Endometrium (tissue), 2 donors: Measurements from ENCODE around the gene MGAT2.
"Not testable (repeated sequence)": the region's sequence is repeated elsewhere in the genome, so short reads cannot be mapped to it uniquely, and the experiment has no call there.

ENCODE experiments used
- FAIRE-seq: peaks from 2 replicates; lab custom pipeline; 2012; peaks lifted over from hg19 to GRCh38; lab: Jason Lieb, UNC
- donor health status: control.
- donor health status: control.

Gene MGAT2

DNA sequence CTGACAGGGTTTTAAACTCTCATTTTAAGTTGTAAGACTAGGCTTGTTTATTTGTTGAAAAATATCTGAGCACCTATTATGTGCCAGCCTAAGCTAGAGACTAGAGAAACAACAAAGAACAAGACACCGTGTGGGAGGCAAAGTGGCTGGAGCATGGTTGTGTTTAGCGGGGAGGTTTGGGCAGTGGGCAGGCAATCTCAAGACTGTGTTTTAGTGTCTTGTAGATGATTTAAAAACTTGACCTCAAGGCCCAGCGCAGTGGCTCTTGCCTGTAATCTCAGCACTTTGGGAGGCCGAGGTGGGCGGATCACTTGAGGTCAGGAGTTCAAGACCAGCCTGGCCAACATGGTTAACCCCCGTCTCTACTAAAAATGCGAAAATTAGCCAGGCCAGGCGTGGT lies 7.9 kb upstream of the MGAT2 start:
- no peak for FAIRE-seq

DNA sequence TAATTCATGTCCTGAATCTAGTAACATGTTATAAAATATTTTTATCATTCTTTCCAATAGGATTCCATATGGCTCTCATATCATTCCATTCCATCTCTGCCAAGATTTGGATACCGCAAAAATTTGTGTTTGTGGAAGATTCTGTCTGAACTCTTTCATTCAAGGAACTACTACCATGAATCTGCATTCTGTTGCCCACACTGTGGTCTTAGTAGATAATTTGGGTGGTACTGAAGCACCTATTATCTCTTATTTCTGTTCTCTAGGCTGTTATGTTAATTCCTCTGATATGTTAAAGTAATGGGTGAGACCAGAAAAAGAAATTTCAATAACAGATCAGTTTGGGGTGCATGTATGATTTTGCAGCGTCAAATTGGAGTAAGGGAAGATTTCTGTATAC lies 6.4 kb upstream of the MGAT2 start:
- FAIRE-seq = no peak

DNA sequence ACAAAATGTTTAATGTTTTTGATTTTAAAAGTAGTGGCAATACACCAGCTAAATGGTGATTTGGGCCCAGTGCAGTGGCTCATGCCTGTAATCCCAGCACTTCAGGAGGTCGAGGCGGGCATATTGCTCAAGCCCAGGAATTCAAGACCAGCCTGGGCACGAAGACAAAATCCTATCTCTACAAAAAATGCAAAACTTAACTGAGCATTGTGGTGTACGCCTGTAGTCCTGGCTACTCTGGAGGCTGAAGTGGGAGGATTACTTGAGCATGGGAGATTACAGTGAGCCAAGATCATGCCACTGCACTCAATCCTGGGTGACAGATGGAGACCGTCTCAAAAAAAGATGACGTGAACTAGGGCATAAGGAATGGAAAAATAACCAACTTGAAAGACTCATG lies 4.8 kb upstream of the MGAT2 start:
- FAIRE-seq = no peak

DNA sequence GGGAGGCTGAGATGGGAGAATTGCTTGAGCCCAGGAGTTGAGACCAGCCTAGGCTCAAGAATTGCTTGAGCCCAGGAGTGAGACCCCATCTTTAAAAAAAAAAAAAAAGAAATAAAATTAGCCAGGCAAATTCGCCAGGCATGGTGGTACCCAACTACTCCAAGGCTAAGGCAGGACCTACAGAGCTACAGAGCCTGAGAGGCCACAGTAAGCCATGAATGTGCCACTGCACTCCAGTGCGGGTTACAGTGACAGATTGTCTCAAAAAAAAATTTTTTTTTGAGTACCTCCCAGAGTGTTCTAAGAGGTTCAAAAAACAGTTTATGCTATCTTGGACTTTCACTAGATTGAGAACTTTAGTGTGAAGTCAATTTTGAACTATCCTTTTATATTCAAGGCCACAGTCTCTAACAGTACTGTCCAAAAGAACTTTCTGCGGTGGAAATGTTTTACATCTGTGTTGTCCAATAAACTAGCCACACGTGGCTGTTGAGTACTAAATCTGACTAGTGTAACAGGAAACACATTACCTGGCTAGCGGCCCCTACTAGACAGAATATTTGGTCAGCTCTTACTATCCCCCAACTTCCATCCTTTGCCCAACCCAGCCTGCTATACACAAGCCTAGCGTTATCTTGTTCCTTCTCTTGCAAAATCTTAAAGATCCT lies 2.6 kb upstream of the MGAT2 start:
- no peak for FAIRE-seq

DNA sequence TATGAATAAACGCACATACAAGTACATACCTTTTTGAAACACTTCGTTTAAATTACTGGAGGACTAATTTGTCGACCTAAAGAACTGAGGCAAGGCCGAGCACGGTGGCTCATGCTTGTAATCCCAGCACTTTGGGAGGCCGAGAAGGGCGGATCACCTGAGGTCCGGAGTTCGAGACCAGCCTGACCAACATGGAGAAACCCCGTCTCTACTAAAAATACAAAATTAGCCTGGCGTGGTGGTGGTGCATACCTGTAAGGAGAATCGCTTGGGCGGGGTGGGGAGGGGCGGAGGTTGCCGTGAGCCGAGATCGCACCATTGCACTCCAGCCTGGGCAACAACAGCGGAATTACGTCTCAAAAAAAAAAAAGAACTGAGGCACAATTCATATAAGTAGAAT lies 1.3 kb upstream of the MGAT2 start:
- not testable (repeated sequence) for FAIRE-seq

DNA sequence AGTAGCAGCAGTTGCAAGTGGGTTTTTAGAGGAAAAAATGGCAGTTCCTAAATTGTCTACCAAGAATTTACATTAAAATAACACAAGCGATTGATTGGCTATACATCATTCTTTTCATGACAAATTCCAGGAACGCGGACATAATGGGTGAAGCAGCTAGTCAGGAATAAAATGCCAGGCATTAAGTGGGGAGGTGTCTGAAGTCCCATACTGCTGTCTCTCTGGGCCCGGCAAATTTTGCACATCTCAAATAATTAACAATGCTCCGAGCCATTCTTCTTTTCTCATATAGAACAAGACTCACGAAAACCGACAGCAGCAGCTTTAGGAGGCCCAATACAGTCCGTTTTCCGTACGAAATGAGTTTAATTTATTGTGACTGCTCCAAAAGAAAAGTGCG lies 869 bp upstream of the MGAT2 start:
- FAIRE-seq = no peak

DNA sequence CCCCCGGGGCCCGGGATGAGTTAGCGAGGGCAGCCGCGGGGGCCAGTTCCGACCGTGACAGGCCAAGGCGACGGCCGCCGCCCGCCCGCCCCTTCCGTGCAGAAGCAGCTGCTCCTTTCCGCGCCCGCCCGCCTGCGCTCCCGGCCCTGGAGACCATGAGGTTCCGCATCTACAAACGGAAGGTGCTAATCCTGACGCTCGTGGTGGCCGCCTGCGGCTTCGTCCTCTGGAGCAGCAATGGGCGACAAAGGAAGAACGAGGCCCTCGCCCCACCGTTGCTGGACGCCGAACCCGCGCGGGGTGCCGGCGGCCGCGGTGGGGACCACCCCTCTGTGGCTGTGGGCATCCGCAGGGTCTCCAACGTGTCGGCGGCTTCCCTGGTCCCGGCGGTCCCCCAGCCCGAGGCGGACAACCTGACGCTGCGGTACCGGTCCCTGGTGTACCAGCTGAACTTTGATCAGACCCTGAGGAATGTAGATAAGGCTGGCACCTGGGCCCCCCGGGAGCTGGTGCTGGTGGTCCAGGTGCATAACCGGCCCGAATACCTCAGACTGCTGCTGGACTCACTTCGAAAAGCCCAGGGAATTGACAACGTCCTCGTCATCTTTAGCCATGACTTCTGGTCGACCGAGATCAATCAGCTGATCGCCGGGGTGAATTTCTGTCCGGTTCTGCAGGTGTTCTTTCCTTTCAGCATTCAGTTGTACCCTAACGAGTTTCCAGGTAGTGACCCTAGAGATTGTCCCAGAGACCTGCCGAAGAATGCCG lies 699 bp downstream of the MGAT2 start:
- FAIRE-seq = no peak

DNA sequence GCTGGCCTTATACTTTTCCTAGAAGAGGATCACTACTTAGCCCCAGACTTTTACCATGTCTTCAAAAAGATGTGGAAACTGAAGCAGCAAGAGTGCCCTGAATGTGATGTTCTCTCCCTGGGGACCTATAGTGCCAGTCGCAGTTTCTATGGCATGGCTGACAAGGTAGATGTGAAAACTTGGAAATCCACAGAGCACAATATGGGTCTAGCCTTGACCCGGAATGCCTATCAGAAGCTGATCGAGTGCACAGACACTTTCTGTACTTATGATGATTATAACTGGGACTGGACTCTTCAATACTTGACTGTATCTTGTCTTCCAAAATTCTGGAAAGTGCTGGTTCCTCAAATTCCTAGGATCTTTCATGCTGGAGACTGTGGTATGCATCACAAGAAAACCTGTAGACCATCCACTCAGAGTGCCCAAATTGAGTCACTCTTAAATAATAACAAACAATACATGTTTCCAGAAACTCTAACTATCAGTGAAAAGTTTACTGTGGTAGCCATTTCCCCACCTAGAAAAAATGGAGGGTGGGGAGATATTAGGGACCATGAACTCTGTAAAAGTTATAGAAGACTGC lies 1.5 kb downstream of the MGAT2 start:
- no peak for FAIRE-seq

DNA sequence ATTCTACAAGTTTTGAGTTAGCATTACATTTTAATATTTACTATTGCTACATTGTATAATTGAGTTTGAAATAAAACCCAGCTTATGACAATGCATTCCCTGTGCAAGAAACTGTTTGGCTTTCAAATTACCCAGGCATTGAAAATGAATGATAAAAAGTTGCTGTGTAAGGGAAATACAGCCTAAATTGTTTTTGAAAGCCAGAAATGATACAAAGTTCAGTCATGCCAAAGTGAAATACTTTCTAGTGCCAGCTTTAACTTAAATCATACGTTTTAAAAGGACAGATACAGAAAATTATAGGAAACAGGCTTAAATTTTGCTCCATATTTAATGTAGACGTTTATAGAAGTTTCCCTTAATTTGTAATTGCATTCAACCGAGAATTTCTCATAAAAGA lies 2.8 kb downstream of the MGAT2 start:
- no peak for FAIRE-seq

DNA sequence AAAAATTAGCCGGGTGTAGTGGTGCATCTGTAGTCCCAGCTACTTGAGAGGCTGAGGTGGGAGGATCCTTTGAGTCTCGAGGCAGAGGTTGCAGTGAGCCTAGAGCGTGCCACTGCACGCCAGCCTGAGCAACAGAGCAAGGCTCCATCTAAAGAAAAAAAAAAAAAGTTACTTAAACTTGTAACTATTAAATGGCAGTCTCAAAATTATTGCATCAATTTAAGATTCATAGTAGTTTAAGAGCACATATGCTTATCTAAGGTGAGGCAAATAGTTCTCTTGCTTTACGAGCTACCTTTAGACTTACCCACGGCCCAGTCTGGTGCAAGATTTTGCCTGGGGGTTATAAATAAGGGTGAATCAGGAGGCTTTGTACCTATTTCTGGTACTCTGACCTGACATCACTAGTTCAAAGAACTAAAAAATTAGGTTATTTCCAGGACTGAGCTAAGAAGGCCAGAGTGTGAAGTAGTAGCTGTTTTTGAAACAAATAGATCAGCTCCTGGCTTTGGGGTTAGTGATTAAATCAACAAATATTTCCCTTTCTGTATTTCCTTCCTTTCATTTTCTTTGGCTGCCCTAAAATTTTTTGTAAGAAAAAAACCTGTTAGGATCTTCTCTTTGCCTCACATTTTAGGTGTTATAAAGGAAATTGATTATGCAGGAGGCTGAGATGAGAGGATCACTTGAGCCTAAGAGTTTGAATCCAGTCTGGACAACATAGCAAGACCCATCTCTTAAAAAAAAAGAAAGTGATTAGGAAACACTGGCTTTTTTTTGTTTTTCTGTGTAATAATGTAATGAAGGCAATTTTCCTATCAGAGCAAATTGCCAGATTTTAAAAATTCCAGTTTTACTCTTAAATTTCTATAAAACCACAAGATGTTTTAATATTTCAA lies 3.6 kb downstream of the MGAT2 start:
- no peak for FAIRE-seq

DNA sequence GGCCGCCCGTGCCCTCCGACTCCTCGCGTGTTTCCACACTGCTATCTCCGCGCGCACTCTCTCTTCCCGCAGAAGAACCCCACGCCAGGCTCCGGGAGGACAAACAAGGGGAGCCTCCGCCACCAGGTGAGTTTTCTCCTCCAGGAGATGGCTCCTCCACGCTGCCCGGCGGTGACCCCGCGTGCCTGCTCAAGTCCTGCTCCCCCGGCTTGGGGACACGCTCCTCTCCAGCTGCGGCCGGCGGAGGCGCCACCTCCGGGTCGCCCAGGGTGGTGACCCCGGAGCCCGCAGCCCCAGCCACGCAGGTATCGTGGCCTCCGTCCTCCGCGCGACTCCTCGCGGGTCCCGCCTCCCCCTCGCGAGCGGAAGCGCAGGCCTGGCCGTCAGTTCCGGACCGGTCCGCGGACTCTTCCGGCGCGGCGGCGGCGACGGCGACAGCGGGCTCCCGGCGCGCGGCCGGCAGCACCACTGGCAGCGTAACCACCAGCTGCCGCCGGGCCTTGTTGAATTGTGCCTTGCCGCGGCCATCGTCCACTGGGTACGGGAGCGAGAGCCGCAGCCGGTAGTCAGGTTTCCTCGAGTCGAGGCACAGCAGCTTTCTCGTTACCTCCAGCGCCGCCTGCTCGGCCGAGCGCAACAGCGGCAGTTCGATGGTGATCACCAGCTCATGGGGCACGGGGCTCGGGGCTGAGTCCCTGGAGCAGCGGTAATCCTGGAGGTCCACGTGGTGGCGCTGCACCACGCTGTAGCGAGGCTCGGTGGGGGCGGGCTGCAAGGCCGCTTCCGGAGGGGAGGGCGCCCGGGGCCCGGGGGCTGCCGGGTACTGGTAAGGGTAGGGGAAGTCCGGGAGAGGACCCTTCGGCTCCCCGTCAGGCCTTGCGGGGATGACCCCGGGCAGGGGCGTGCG lies 13.3 kb downstream of the MGAT2 start:
- FAIRE-seq = no peak

DNA sequence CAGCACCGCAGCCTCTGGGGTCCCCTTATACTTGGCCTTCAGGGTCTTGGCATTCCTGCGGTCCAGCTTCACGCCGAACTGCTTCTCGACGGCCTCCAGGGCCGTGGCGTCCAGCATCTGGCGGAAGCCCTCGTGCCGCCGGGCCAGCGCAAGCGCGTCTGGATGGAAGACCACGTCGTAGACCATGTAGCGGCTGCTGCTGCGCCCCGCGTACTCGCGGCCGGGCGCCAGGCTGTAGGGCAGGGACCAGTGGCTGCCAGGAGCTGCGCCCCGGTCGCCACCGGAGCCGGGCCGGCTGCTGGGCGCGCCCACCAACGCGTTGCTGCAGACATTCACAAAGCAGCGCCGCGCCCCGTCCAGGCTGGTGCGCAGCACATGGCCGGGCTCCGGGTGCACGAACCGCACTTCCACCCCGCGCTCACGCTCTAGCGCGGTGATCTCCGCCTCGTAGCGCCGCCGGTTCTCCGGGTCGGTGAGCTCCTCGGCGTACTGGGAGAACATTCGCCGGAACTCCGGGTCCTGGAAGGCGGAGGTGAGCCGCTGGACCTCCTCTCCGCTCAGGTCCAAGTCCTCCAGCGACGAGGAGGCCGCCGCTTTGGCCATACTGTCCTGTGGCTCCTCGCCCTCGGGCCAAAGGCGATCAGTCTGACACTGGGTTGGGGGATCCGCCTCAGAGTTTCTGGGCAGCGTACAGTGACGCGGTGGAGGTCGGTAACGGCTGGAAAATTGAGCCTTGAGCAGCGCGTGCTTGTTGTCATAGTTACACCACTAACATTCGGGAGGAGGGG lies 14.1 kb downstream of the MGAT2 start, which contains the start of gene DNAAF2:
Gene DNAAF2, minus strand, starts transcription at position 698 of the 788 bp plus-strand sequence. Its CDS starts 95 bp downstream, at position 603.
- no peak for FAIRE-seq

DNA sequence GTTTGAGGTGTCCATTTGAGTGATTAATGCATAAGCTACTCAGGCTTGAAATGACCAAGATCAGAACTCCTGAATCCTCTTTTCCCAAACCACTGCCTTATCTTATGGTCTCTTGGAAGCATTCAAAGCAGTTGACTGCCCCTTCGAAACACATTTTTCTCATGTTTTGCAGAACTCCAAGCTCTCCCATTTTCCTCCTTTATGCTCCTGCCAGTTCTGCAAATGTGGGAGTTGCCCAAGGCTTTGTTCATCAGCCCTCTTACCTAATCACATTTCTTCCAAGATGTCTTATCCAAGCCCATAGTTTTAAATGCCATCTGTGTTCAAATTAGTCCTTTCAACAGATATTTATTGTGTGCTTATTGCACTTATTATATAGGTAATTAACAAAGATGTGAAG lies 16.3 kb downstream of the MGAT2 start:
- FAIRE-seq = no peak

DNA sequence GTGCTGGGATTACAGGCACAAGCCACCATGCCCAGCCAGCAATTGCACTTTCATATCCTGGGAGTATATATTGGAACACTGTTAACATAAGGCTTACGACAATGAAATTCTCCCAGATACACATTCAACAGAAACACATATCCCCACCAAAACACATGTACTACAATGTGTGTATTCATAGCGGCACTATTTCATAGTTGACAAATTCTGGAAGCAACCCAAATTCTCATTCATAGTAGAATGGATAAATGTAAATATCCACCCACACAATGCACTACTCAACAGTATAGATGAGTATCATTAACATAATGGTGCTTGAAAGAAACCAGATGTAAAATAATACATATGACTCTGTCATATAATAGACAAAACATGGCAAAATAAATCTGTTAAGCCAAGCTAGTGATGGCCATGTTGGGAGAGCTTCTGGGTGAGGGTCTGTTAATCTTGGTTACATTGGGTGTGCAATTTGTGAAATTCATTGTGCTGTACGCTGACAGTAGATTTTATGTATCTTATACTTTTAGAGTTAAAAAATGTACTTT lies 17.0 kb downstream of the MGAT2 start:
- FAIRE-seq = no peak

DNA sequence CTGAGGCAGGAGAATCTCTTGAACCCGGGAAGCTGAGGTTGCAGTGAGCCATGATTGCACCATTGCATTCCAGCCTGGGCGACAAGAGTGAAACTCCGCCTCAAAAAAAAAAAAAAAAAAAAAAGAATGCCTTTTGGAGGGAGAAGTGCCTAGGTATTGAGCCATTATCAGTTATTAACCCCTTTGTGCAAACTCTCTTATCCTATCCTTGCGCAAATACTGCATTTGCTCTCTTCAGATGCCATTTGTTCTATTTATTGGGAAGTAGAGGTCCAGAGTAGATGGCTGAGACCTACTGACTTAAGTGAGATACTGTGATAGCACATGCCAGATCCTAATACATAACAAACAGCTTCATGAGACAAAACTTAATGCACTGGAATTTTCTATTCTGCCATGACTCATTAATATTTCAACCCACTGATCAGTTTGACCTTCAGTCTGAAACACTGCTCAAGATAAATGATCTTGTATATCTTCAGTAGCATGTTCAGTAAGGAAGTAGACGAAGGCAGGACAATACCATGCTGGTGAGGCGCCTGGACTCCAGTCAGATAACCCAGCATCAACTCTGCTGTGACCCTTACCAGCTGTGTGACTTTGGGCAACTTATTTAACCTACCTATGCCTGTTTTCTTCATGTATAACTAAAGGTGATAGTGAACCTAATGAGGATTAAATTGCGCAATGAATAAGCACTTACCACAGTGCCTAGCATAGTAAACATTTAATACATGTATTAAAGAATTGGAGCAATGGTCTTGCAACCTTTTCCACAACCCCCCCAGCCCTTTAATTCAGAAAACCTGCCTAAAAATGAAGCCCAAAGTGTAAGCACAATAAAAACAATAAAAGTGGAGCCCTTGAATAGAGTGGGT lies 20.2 kb downstream of the MGAT2 start:
- no peak for FAIRE-seq

DNA sequence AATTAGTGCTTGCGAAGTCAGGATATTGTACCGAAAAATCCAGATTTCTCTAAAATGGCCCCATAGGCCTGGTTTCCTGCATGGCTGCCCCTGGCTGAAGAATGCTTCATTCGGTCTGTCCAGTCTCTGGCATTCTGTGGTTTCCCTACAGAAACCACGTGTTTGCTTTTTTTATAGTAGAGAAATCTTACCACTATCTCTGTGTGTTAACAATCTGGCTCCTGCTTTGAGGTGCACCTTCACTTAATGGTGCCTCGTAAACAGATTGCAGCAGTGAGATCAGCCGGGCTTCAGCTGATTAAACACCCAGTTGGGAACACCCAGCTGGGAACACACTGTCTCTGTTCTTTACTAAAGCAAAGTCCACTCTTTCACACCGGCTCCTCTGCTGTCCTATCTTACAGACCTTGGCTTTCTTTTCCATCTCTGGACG lies 21.1 kb downstream of the MGAT2 start:
- no peak for FAIRE-seq

DNA sequence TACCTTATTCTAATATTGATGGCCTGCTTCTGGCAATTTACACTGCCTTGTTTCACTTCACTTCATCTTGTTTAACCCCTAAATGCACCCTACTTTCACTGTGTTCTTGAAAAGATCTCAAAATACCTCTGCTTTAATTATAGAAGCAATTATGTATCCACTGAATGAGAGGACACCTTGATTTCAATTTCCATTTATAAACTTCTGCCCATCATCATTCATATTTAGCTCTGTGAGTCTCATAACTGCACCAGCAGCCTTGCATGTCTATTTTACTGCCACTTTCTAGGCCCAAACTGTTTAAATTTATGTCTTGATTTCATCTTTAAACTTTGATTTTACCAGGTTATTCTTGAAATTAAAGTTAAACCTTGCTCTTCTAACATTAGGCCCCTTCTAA lies 21.6 kb downstream of the MGAT2 start:
- no peak for FAIRE-seq

DNA sequence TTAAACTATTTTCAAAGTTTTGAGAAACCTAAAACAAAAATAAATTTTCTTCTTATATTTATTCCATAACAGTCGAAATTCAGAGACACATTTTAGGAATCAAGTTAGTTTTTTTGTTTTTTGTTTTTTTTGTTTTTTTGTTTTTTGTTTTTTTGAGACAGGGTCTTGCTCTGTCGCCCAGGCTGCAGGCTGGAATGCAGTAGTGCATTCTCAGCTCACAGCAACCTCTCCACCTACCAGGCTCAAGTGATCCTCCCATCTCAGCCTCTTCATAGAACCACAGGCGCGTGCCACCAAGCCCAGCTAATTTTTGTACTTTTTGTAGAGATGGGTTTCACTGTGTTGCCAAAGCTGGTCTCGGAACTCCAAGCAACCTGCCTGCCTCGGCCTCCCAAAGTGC lies 32.9 kb downstream of the MGAT2 start:
- FAIRE-seq = peak; percentile 8

DNA sequence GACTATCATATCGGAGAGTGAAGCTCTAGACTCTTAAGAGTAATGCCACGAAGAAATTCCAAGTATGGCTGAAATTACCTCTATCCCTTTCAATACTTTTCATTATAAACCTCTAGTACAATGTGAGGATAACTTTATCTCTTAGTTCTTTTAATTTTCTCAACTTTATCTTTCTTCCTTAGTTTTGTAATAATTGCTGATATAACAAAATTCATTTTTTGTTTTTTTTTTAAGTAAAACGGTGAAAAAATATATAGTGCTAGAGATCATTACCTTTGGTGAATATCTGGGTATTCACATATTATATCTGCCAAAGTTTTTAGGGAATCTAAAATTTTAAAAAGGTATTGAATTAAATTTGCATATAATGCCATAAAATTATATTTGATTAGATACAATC lies 33.9 kb downstream of the MGAT2 start:
- FAIRE-seq = peak; percentile 76
